ENCODE data around the gene SDHB. TPM values are rescaled to one million over a fixed set of nuclear protein-coding genes. Genes with fewer than 3 reads are reported as not detected.

SDHB gene
- total and polyA plus RNA-seq, 2 of the 13 experiments (the other 11 are each of a cell fraction or from before 2014, with no cell fraction given), result 136 to 142 TPM

- TF ChIP-seq PRDM10 (CRISPR knock-in tag; IDR thresholded peaks at IDR 0.05; ENCODE audit: low read depth), result peak; percentile 53; the same call in 1 of the 2 replicates
- TF ChIP-seq HNRNPH1 (optimal IDR thresholded peaks at IDR 0.05; ENCODE audit: low read depth, low read length), result no peak
- TF ChIP-seq NFYC (CRISPR knock-in tag; IDR thresholded peaks at IDR 0.05), result peak; percentile 56; the same call in 1 of the 2 replicates
- TF ChIP-seq MIER2 (CRISPR knock-in tag; IDR thresholded peaks at IDR 0.05), result no peak
- peak; percentile 71; the same call in 1 of the 2 replicates for TF ChIP-seq MEF2D (CRISPR knock-in tag; IDR thresholded peaks at IDR 0.05)
- no peak for TF ChIP-seq ZNF160 (CRISPR knock-in tag; IDR thresholded peaks at IDR 0.05)
- TF ChIP-seq POLR2AphosphoS5 (IDR thresholded peaks at IDR 0.05; ENCODE audit: low read depth, low read length), result peak; percentile 78
- TF ChIP-seq ZSCAN31 (CRISPR knock-in tag; IDR thresholded peaks at IDR 0.05; ENCODE audit: low read depth), result peak; percentile 73; the same call in 1 of the 2 replicates
- peak; percentile 76 for TF ChIP-seq GABPA (IDR thresholded peaks at IDR 0.05; ENCODE audit: low read depth, low read length)
- TF ChIP-seq GABPA (CRISPR knock-in tag; IDR thresholded peaks at IDR 0.05; ENCODE audit: low read depth), result peak; percentile 96
- 0 out of 2 replicates have a peak, but pooled peaks have one; percentile 29 for TF ChIP-seq MLX (CRISPR knock-in tag; IDR thresholded peaks at IDR 0.05)
- no peak; the same call in 1 of the 2 replicates for TF ChIP-seq TRAFD1 (CRISPR knock-in tag; IDR thresholded peaks at IDR 0.05; ENCODE audit: borderline replicate concordance)
- TF ChIP-seq ARID2 (CRISPR knock-in tag; IDR thresholded peaks at IDR 0.05; ENCODE audit: borderline replicate concordance), result no peak
- TF ChIP-seq ZBTB7B (CRISPR knock-in tag; IDR thresholded peaks at IDR 0.05), result peak; percentile 47; the same call in 1 of the 2 replicates
- 0 out of 2 replicates have a peak, but pooled peaks have one; percentile 34 for TF ChIP-seq ZNF430 (CRISPR knock-in tag; IDR thresholded peaks at IDR 0.05)
- peak; percentile 88 for TF ChIP-seq CREB1 (IDR thresholded peaks at IDR 0.05)
- TF ChIP-seq CREB1 (CRISPR knock-in tag; IDR thresholded peaks at IDR 0.05), result peak; percentile 93
- peak; percentile 96 for TF ChIP-seq SPEN (CRISPR knock-in tag; IDR thresholded peaks at IDR 0.05; ENCODE audit: low read depth)
- peak; percentile 27; the same call in 1 of the 2 replicates for TF ChIP-seq SIN3A (IDR thresholded peaks at IDR 0.05; ENCODE audit: borderline replicate concordance, low read depth, low read length)
- peak; percentile 59; the same call in 1 of the 2 replicates for TF ChIP-seq IKZF5 (CRISPR knock-in tag; IDR thresholded peaks at IDR 0.05)
- TF ChIP-seq MBD4 (IDR thresholded peaks at IDR 0.05; ENCODE audit: borderline replicate concordance, low read length), result no peak
- peak; percentile 49; the same call in 1 of the 2 replicates for TF ChIP-seq ZMYM4 (CRISPR knock-in tag; IDR thresholded peaks at IDR 0.05)
- TF ChIP-seq THYN1 (CRISPR knock-in tag; IDR thresholded peaks at IDR 0.05; ENCODE audit: borderline replicate concordance, low read depth), result no peak
- TF ChIP-seq KDM3A (CRISPR knock-in tag; IDR thresholded peaks at IDR 0.05; ENCODE audit: low read depth), result 0 out of 2 replicates have a peak, but pooled peaks have one; percentile 45
Measured at GRCh38 chr1:17053685-17054410, at the start of gene SDHB (continued).

Data from HepG2 (cell line).